Caco-2 (cell line): Measurements from ENCODE around the gene RFX4. TPM values are rescaled to one million over a fixed set of nuclear protein-coding genes. Genes with fewer than 3 reads are reported as not detected.
A peak's percentile ranks its signal among the peaks of the same experiment; 100 is the strongest.

Source experiments
- BruUV-seq: library from RNA; stranded (reverse); fragments of 400-500 nt; replicated peaks from 2 replicates; lab custom pipeline; 2021; lab: Mats Ljungman, UMichigan
- CTCF ChIA-PET: fragments of 300-600 bp; sonication (Branson Sonifier 250); formaldehyde crosslinking; loops from one replicate; lab custom pipeline; 2022; ENCODE audit warnings: antibody characterized with exemption; lab: Charles Lee
- POLR2A ChIA-PET: fragments of 300-600 bp; sonication (Branson Sonifier 250); formaldehyde crosslinking; loops from one replicate; lab custom pipeline; 2022; ENCODE audit warnings: antibody characterized with exemption; lab: Charles Lee
- DNase-seq, 2 experiments: peaks; one replicate each; pipeline versions ENCODE4 v3.0.0 to v3.0.0-alpha.2; 2020 to 2022
- H3K27me3 ChIP-seq: replicated peaks from 2 replicates; pipeline ENCODE4 v1.6.0; 2011; ENCODE audit warnings: low read length; ENCODE audit not compliant: control insufficient read depth, insufficient read depth
- H3K36me3 ChIP-seq: 2 replicates; pipeline ENCODE4 v1.5.1; 2011; ENCODE audit warnings: low read length; ENCODE audit not compliant: control insufficient read depth, insufficient read depth
- H3K4me1 ChIP-seq: fragments of 250-450 bp; sonication (Bioruptor Pico); 2 replicates; pipeline ENCODE4 v1.5.1; 2020; ENCODE audit warnings: mild to moderate bottlenecking
- H3K4me3 ChIP-seq: 2 replicates; pipeline ENCODE4 v1.5.1; 2011; ENCODE audit warnings: low read depth, mild to moderate bottlenecking, control low read depth, low read length
- H3K9me3 ChIP-seq: fragments of 250-450 bp; sonication (Bioruptor Pico); 2 replicates; pipeline ENCODE4 v1.5.1; 2020; ENCODE audit warnings: mild to moderate bottlenecking, moderate library complexity
- H3K27ac Mint-ChIP-seq: one replicate; pipeline ENCODE4 v1.8.0; 2022; ENCODE audit warnings: mixed read lengths; ENCODE audit not compliant: unreplicated experiment
- H3K27me3 Mint-ChIP-seq: one replicate; pipeline ENCODE4 v1.8.0; 2022; ENCODE audit warnings: mixed read lengths; ENCODE audit not compliant: insufficient read depth, unreplicated experiment
- H3K36me3 Mint-ChIP-seq: one replicate; pipeline ENCODE4 v1.8.0; 2022; ENCODE audit warnings: mild to moderate bottlenecking, mixed read lengths; ENCODE audit not compliant: insufficient read depth, unreplicated experiment
- H3K4me1 Mint-ChIP-seq: one replicate; pipeline ENCODE4 v1.8.0; 2022; ENCODE audit warnings: low read depth, mixed read lengths; ENCODE audit not compliant: unreplicated experiment
- H3K4me3 Mint-ChIP-seq: one replicate; pipeline ENCODE4 v1.8.0; 2022; ENCODE audit warnings: mild to moderate bottlenecking, moderate library complexity, mixed read lengths; ENCODE audit not compliant: unreplicated experiment
- H3K9me3 Mint-ChIP-seq: one replicate; pipeline ENCODE4 v1.8.0; 2022; ENCODE audit warnings: mixed read lengths; ENCODE audit not compliant: unreplicated experiment
- CTCF ChIP-seq, 2 experiments: fragments of 200-600 bp in 1 of 2; IDR thresholded peaks; 1 replicate in 1 of 2; 2 replicates in 1 of 2; pipeline versions ENCODE4 v1.5.1 to v1.8.0; 2011 to 2022; ENCODE audit warnings: antibody characterized with exemption in 1 of 2, control low read depth in 1 of 2, inconsistent platforms in 1 of 2, low read depth in 1 of 2, low read length in 1 of 2, mild to moderate bottlenecking in 1 of 2, moderate library complexity in 1 of 2; ENCODE audit not compliant: insufficient read depth in 1 of 2, severe bottlenecking in 1 of 2, unreplicated experiment in 1 of 2
- intact Hi-C: fragments of 100-400 bp; cut with micrococcal nuclease; formaldehyde crosslinking; loops from one replicate; pipeline ENCODE4 v1.10.0; 2022; ENCODE audit not compliant: unreplicated experiment
- total RNA-seq: library from RNA; stranded (reverse); gene quantifications from 2 replicates; pipeline ENCODE4 v1.2.3, GENCODE V29; 2022

The RFX4 gene
- total RNA-seq, 1 experiment from 2014 or later, result not detected

GRCh38 chr12:106601031-106601430, 18.2 kb downstream of the RFX4 start:
- no TSS peak for BruUV-seq
- CTCF ChIA-PET, result no interaction called here
- Mint-ChIP-seq H3K4me3 (no peak overlapping the region), H3K27me3 (peaks cover 6% of the 10 kb centered on the region), H3K4me1 (no peaks in the 10 kb centered on the region), H3K9me3 (no peaks in the 10 kb centered on the region), H3K36me3 (no peaks in the 10 kb centered on the region), H3K27ac (no peak overlapping the region)
- Histone ChIP-seq H3K4me1 (no peaks in the 10 kb centered on the region), H3K27me3 (no peaks in the 10 kb centered on the region), H3K4me3 (no peak overlapping the region), H3K9me3 (no peaks in the 10 kb centered on the region), H3K36me3 (no peaks in the 10 kb centered on the region)
- intact Hi-C loops, result no loop called here
- DNase-seq, result peak; percentile 20 to 52
- POLR2A ChIA-PET, result interaction anchor here (0.6 kb wide), 1 partner anchor 83 kb away, joined by 13 read pairs; no protein-coding TSS in a partner anchor
- no peak for TF ChIP-seq CTCF (IDR thresholded peaks at IDR 0.05; ENCODE audit: insufficient read depth in 1 of 2, low read depth in 1 of 2, low read length in 1 of 2, severe bottlenecking in 1 of 2, unreplicated experiment in 1 of 2)

- Histone ChIP-seq H3K27me3 (no peaks in the 10 kb centered on the region), H3K9me3 (no peaks in the 10 kb centered on the region), H3K4me3 (no peak overlapping the region), H3K36me3 (no peaks in the 10 kb centered on the region), H3K4me1 (no peaks in the 10 kb centered on the region)
- no peak for TF ChIP-seq CTCF (IDR thresholded peaks at IDR 0.05; ENCODE audit: insufficient read depth in 1 of 2, low read depth in 1 of 2, low read length in 1 of 2, severe bottlenecking in 1 of 2, unreplicated experiment in 1 of 2)
- DNase-seq, result no peak
- Mint-ChIP-seq H3K36me3 (no peaks in the 10 kb centered on the region), H3K27ac (no peak overlapping the region), H3K9me3 (no peaks in the 10 kb centered on the region), H3K27me3 (peaks cover 6% of the 10 kb centered on the region), H3K4me1 (no peaks in the 10 kb centered on the region), H3K4me3 (no peak overlapping the region)
- intact Hi-C loops, result no loop called here
- no TSS peak for BruUV-seq
- ChIA-PET CTCF (no interaction called here), POLR2A (interaction anchor here (0.6 kb wide), 1 partner anchor 83 kb away, joined by 13 read pairs; no protein-coding TSS in a partner anchor)
Observed at GRCh38 chr12:106601496-106601895, 18.7 kb downstream of the RFX4 start.

GRCh38 chr12:106602076-106602475, 19.3 kb downstream of the RFX4 start:
- ChIA-PET POLR2A (no interaction called here), CTCF (no interaction called here)
- H3K4me3 Mint-ChIP-seq, result no peak overlapping the region
- H3K4me1 Mint-ChIP-seq, result no peaks in the 10 kb centered on the region
- no peak overlapping the region for H3K27ac Mint-ChIP-seq
- H3K36me3 ChIP-seq, result no peaks in the 10 kb centered on the region
- no peak overlapping the region for H3K4me3 ChIP-seq
- no peaks in the 10 kb centered on the region for H3K36me3 Mint-ChIP-seq
- no peak for DNase-seq
- no peaks in the 10 kb centered on the region for H3K9me3 ChIP-seq
- TF ChIP-seq CTCF (IDR thresholded peaks at IDR 0.05; ENCODE audit: insufficient read depth in 1 of 2, low read depth in 1 of 2, low read length in 1 of 2, severe bottlenecking in 1 of 2, unreplicated experiment in 1 of 2), result no peak
- H3K27me3 Mint-ChIP-seq, result peaks cover 9% of the 10 kb centered on the region
- H3K4me1 ChIP-seq, result no peaks in the 10 kb centered on the region
- BruUV-seq, result no TSS peak
- no peaks in the 10 kb centered on the region for H3K27me3 ChIP-seq
- intact Hi-C loops, result no loop called here
- H3K9me3 Mint-ChIP-seq, result no peaks in the 10 kb centered on the region
